Stimulated activated CD4-positive, alpha-beta T cell treated with anti-CD3 and anti-CD28 coated beads, Interleukin-4, amount 100 ng/mL, for 1 hour (primary cell): ENCODE measurements around the gene MTUS2.

Source experiments
- DNase-seq: peaks from one replicate; pipeline ENCODE4 v3.0.0-alpha.2; 2020

MTUS2 gene

DNA sequence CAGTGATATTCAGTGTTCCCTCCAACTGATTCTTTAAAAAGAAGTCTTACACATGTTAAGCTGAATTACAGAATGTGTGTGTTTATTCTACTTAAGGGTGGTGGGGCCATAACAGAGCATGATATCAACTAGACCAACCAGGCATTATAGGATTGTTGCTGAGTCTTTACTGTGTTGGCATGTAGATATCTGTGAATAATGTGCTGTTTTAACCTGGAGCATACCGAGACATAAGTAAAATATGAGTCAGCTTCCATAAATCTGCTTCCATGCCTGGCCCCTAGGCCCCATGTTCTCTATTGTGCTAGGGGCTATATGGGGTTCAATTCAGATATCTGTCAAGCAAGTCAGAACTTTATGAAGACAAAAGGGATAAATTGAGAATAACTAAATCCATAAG lies 295.7 kb downstream of the MTUS2 start:
- DNase-seq, result no peak

GRCh38 chr13:29117663-29118062 lies 297.5 kb downstream of the MTUS2 start:
- no peak for DNase-seq

- no peak for DNase-seq
Measured at GRCh38 chr13:29118471-29118870, 298.3 kb downstream of the MTUS2 start.

DNA sequence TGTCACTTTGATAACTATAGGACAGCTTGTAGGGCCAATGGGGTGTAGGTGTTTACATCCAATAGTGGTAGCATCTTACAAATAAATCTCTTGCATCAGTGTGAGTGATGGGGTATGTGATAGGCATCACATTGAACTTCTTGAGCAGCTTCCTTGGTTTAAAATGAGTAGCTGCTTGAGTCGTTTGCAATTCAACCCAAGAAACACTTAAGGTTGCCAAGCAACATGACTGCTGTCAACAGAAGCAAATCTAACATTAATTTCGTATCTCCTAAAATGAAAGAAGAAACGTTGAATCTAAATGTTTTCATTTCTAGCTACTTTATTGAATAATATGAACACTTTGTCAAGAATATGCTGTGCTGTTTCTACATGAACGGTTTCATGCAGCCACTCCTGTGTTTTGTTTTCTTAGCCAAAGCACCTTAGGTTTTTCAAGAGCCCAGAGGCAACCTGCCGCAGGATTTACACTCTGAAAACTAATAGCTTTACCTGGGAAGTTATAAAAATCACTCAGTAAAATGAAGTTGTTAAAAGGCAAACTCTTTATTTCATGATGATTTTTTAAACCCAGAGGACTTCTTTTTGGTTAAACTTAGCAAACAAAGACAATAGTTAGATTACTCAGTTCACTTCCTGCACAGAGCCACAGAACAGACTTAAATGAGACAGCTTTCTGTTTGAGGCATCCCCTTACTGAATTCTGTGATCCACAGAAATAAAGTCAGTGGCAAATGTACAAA lies 305.2 kb downstream of the MTUS2 start:
- DNase-seq, result no peak

DNA sequence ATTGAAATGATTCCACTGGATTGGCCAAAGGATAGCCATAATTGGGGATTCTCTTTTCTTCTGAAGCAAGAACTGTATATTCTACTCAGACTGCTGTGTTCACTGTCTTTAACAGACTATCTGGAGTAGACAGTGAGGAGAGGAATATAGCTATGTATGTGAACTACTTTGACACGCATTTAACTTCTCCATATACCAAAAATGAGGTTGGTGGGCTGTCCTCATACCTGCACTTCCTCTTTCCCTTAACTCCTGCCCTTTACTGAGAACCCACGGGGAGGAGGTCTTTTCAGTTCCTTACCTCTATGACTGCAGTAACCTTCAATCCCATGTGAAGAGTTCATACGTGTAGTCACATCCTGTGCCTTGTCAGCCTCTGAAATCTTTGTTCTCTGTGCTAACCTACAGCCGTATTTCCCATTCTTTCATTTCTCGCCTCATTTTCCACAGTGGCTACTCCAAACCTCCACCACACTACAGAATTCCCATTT lies 305.8 kb downstream of the MTUS2 start:
- DNase-seq, result no peak

DNA sequence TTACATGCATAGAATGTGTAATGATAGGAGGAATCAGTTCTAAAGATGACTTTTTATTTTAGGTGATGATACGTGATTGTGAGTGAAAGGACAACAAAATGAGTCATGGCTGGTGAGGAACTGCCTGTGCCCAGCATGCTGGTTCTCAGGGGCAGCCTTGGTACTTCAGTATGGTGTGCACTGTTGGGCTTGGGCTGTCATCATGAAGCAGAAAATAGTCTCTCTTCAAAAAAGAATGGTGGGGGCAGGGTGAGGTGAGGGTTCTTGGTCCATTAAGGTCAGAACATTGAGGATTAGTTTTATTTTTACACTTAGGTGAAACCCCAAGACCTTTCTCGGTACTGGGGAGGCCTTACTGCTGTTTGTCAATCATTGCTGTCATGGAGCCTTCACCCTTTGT lies 309.5 kb downstream of the MTUS2 start:
- DNase-seq, result no peak

DNA sequence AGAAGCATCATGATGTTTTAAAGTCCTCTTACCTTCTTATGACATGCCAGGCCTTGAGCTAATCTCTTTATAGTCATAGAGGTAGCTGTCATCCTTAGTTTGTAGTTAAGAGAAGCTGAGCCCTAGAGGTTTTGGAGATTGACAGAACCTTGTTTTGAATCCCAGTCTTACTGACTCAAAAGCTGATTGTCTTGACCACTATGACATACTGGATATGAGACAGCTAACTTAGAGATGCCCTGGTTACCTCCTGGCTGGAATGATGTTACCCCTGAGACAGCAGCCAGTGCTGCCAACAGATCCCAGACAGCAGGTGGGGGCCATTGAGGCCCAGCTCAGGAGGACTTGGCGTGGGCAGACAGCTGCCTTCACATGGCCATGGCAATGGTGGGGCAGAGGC lies 311.0 kb downstream of the MTUS2 start:
- no peak for DNase-seq

DNA sequence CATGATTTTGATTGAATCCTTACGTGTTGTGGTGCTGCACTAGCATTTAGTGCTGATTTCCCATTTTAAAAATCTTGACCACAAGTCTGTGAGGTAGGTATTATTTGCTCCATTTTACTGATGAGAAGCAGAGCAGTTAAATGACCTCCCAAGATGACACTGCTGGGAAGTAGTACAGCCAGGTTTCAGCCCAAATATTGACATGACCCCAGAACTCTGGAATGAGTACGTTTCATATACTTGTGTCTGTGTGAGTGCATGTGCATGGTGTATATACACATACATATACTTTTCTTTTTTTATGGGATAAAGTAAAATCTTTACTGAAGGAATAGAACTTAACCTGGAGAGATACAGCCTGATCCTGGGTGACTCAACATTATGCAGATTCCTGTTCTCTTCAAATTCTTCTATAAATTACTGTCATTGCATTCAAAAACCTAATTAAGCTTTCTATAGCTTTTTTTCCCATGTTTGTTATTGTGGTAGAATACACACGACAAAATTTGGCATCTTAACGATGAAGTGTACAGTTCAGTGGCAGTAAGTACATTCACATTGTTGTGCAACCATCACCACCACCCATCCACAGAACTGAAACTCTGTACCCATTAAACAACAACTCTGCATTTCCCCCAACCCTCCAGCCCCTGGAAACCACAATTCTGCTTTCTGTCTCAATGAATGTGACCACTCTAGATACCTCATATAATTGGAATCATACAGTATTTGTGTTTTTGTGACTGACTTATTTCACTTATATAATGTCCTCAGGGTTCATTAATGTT lies 311.9 kb downstream of the MTUS2 start:
- DNase-seq, result no peak

GRCh38 chr13:29136341-29136740 lies 316.2 kb downstream of the MTUS2 start:
- DNase-seq, result no peak

- no peak for DNase-seq
Measured at GRCh38 chr13:29137016-29137415, 316.9 kb downstream of the MTUS2 start.

GRCh38 chr13:29137995-29138394 lies 317.9 kb downstream of the MTUS2 start:
- DNase-seq, result no peak

DNA sequence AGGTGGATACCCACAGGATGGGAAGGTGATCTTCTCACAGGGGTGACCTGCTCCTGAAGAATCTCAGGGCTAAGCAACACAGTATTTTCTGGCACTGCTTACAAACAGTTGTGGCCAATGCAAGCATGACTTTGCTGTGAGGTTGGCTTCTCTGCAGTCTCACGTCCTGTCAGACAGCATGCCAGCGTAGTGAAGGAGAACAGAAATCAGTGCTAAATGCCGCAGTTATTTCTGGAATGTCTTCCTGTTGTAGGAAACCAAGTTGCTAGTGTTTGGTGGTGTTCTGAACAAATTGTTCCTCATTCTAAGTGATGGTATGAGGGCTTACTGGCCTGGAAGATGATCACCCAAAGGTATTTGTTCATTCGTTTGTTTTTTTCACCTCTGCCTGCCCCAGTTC lies 320.1 kb downstream of the MTUS2 start:
- DNase-seq, result no peak

GRCh38 chr13:29143847-29144246 lies 323.7 kb downstream of the MTUS2 start:
- no peak for DNase-seq

- no peak for DNase-seq
Measured at GRCh38 chr13:29154390-29154789, 334.3 kb downstream of the MTUS2 start.

DNA sequence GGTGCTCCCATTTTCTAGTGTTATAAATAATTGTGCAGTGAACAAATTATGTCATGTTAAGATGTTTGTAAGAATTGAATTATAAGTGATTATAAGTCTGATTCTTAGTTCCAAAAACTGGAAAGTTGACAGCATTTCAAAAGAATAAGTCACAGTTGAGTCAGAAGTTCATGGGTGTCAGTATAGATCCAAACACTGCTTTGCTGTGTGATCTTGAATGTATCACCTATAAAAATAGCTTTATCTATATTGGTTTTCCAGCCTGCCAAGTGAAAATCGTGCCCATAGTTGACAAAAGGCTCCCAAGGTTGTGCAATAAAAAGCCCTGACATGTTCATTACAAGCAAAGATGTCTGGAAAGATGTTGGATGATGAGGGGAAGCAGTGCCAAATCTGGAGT lies 336.0 kb downstream of the MTUS2 start:
- no peak for DNase-seq

DNA sequence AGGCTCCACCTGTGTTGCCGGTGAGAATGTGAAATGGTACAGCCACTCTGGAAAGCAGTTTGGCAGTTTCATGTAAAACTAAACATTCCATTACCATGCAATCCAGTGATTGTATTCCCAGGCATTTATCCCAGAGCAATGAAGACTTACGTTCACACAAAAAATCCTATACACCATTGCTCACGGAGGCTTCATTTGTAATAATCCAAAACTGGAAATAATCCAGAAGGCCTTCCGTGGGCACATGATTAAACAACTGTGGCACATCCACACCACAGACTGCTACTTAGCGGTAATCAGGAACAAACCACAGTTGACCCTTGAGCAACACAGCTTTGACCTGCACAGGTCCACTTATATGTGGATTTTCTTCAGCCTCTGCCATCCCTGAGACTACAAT lies 339.7 kb downstream of the MTUS2 start:
- no peak for DNase-seq

DNA sequence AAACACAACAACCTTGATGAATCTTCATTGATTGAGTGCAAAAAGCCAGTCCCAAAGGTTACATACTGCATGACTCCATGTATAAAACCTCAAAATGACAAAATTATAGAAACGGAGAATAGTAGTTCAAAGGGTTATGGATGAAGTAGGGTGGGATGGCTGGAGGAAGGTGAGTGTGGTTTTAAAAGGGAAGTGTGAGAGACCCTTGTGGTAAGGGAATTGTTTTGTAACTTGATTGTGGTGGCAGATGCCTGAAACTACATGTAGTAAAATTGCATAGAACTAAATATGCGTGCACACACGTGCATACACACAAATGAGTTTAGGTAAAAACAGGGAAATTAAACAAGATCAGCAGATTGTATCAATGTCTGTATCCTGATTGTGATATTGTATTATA lies 340.7 kb downstream of the MTUS2 start:
- no peak for DNase-seq

DNA sequence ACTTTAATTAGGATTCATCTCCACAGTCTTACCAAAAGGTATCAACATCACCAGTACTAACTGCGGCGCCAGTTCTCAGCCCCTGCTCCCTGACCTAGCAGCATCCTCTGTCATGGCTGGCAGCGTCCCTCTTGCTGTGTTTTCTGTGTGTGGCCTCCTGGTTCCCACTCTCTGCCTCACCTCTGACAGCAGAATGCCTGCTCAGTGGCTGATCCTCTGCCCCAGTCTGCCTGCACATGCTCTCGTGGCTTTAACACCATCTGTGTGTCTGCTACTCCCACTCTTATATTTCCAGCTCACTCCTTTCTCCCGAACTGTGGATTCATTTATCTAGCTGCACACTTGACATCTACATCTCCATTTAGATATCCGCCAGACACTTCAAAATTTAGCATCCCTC lies 341.5 kb downstream of the MTUS2 start:
- no peak for DNase-seq

DNA sequence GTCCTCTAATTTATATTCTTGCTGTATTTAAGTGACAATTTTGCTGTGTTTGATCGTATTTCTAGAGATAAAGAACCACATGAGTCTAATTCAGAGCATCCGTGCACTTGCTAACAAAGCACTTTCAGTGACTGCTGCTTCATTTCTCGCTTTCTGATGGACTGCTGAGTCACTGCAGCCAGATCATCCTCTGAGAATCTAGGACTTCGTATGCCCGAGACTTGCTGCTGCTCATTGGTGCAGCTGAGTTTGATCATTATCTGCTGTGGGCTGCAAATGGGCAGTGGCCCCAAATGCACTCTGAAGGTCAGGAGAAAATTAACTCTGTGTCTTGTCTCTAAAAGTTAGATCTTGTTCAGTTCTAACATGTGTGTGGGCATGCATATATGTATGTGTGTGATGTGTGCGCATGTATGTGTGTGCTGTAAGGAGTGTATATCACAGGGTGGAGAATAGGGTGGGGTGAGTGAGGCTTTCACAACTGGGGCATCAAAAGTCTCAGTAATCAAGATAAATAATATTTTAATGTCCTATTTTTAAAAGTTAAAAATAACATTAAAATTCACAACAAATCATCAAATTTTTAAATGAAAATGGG lies 342.6 kb downstream of the MTUS2 start:
- no peak for DNase-seq

GRCh38 chr13:29164116-29164515 lies 344.0 kb downstream of the MTUS2 start:
- DNase-seq, result no peak

- no peak for DNase-seq
Measured at GRCh38 chr13:29165216-29165615, 345.1 kb downstream of the MTUS2 start.

DNA sequence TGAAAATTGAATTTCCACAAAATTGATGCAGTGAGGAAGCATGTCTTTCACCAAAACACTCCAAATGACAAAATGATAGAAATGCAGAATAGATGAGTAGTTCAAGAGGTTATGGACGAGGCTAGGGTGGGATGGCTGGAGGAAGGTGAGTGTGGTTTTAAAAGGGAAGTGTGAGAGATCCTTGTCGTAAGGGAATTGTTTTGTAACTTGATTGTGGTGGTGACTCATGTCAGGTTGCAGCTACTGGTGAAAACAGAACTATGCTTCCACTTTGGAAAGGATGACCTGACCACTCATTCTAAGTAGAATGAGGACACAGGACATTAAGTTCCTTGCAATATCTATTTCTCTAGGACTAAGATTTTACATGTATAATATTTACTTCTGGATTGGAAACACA lies 345.7 kb downstream of the MTUS2 start:
- DNase-seq, result no peak

GRCh38 chr13:29170436-29171082 lies 350.4 kb downstream of the MTUS2 start:
- DNase-seq, result no peak

GRCh38 chr13:29171244-29171643 lies 351.1 kb downstream of the MTUS2 start:
- DNase-seq, result no peak
